ENCODE data around the gene PRR5. TPM values are rescaled to one million over a fixed set of nuclear protein-coding genes. Genes with fewer than 3 reads are reported as not detected.
A peak's percentile ranks its signal among the peaks of the same experiment; 100 is the strongest.

The PRR5 gene
- polyA plus RNA-seq, 3 donors, result 18.5 to 22.9 (median 22.2) TPM

- DNase-seq (ENCODE audit: low read depth in 3 of 3, low spot score in 2 of 3), result no peak
Observed at GRCh38 chr22:44689915-44690524, 12.0 kb upstream of the PRR5 start.

- no peak for DNase-seq (ENCODE audit: low read depth in 3 of 3, low spot score in 2 of 3)
Observed at GRCh38 chr22:44691796-44692661, 10.0 kb upstream of the PRR5 start.

- no peak for DNase-seq (ENCODE audit: low read depth in 3 of 3, low spot score in 2 of 3)
Observed at GRCh38 chr22:44692662-44693007, 9.4 kb upstream of the PRR5 start.

- DNase-seq (ENCODE audit: low read depth in 3 of 3, low spot score in 2 of 3), result no peak
Observed at GRCh38 chr22:44693145-44693544, 8.9 kb upstream of the PRR5 start.

- no peak for DNase-seq (ENCODE audit: low read depth in 3 of 3, low spot score in 2 of 3)
Observed at GRCh38 chr22:44693756-44694155, 8.2 kb upstream of the PRR5 start.

- DNase-seq (ENCODE audit: low read depth in 3 of 3, low spot score in 2 of 3), result peak in 1 of 3 donors; percentile 45
Observed at GRCh38 chr22:44697423-44698141, 4.4 kb upstream of the PRR5 start.

GRCh38 chr22:44698531-44699421 is 3.2 kb upstream of the PRR5 start:
- DNase-seq (ENCODE audit: low read depth in 3 of 3, low spot score in 2 of 3), result peak in 1 of 3 donors; percentile 39

GRCh38 chr22:44700456-44700855 is 1.5 kb upstream of the PRR5 start:
- no peak for DNase-seq (ENCODE audit: low read depth in 3 of 3, low spot score in 2 of 3)

GRCh38 chr22:44701187-44701790 is 715 bp upstream of the PRR5 start:
- no peak for DNase-seq (ENCODE audit: low read depth in 3 of 3, low spot score in 2 of 3)

GRCh38 chr22:44702479-44703198 is 635 bp downstream of the PRR5 start:
- peak in 2 of 3 donors; percentile 51 to 54 for DNase-seq (ENCODE audit: low read depth in 3 of 3, low spot score in 2 of 3)

- DNase-seq (ENCODE audit: low read depth in 3 of 3, low spot score in 2 of 3), result no peak
Observed at GRCh38 chr22:44703255-44703870, 1.4 kb downstream of the PRR5 start.

- DNase-seq (ENCODE audit: low read depth in 3 of 3, low spot score in 2 of 3), result no peak
Observed at GRCh38 chr22:44704159-44705021, 2.4 kb downstream of the PRR5 start.

GRCh38 chr22:44705022-44705297 is 3.0 kb downstream of the PRR5 start:
- no peak for DNase-seq (ENCODE audit: low read depth in 3 of 3, low spot score in 2 of 3)

GRCh38 chr22:44706488-44706887 is 4.5 kb downstream of the PRR5 start:
- DNase-seq (ENCODE audit: low read depth in 3 of 3, low spot score in 2 of 3), result no peak

GRCh38 chr22:44707178-44707577 is 5.2 kb downstream of the PRR5 start:
- no peak for DNase-seq (ENCODE audit: low read depth in 3 of 3, low spot score in 2 of 3)

- DNase-seq (ENCODE audit: low read depth in 3 of 3, low spot score in 2 of 3), result no peak
Observed at GRCh38 chr22:44707752-44708151, 5.7 kb downstream of the PRR5 start.

- no peak for DNase-seq (ENCODE audit: low read depth in 3 of 3, low spot score in 2 of 3)
Observed at GRCh38 chr22:44709881-44710392, 7.9 kb downstream of the PRR5 start.

Data from right renal cortex interstitium (tissue), 3 donors.